HG02763 (cell line): Measurements from ENCODE around the gene TMEM184A.

Source experiments
- ATAC-seq: cut with Tn5 transposase; IDR thresholded peaks from one replicate; pipeline ENCODE4 v1.9.1; 2021; ENCODE audit warnings: mild to moderate bottlenecking, moderate library complexity; ENCODE audit not compliant: unreplicated experiment

Gene TMEM184A

GRCh38 chr7:1553512-1554210 is 2.3 kb downstream of the TMEM184A start:
- ATAC-seq: no peak

- ATAC-seq: no peak
Observed at GRCh38 chr7:1552200-1552599, 3.8 kb downstream of the TMEM184A start.

- ATAC-seq: no peak
Observed at GRCh38 chr7:1550846-1551155, 5.2 kb downstream of the TMEM184A start.

GRCh38 chr7:1550005-1550845 is 5.8 kb downstream of the TMEM184A start:
- ATAC-seq: no peak

GRCh38 chr7:1549357-1550004 is 6.5 kb downstream of the TMEM184A start:
- no peak for ATAC-seq

- no peak for ATAC-seq
Observed at GRCh38 chr7:1548944-1549343, 7.1 kb downstream of the TMEM184A start.

GRCh38 chr7:1548438-1548831 is 7.6 kb downstream of the TMEM184A start:
- no peak for ATAC-seq

- ATAC-seq: no peak
Observed at GRCh38 chr7:1547777-1548437, 8.1 kb downstream of the TMEM184A start.

- no peak for ATAC-seq
Observed at GRCh38 chr7:1546909-1547776, 8.9 kb downstream of the TMEM184A start.

- no peak for ATAC-seq
Observed at GRCh38 chr7:1546274-1546908, 9.6 kb downstream of the TMEM184A start.

GRCh38 chr7:1545417-1546246 is 10.4 kb downstream of the TMEM184A start:
- ATAC-seq: no peak

GRCh38 chr7:1544896-1545416 is 11.0 kb downstream of the TMEM184A start:
- no peak for ATAC-seq

GRCh38 chr7:1544178-1544895 is 11.7 kb downstream of the TMEM184A start:
- ATAC-seq: no peak

- ATAC-seq: no peak
Observed at GRCh38 chr7:1543826-1544177, 12.2 kb downstream of the TMEM184A start.

- no peak for ATAC-seq
Observed at GRCh38 chr7:1542841-1543747, 12.9 kb downstream of the TMEM184A start.

GRCh38 chr7:1542329-1542728 is 13.7 kb downstream of the TMEM184A start:
- no peak for ATAC-seq

- no peak for ATAC-seq
Observed at GRCh38 chr7:1541431-1542162, 14.4 kb downstream of the TMEM184A start.
